ENCODE results near the gene TNFRSF25.

DNA sequence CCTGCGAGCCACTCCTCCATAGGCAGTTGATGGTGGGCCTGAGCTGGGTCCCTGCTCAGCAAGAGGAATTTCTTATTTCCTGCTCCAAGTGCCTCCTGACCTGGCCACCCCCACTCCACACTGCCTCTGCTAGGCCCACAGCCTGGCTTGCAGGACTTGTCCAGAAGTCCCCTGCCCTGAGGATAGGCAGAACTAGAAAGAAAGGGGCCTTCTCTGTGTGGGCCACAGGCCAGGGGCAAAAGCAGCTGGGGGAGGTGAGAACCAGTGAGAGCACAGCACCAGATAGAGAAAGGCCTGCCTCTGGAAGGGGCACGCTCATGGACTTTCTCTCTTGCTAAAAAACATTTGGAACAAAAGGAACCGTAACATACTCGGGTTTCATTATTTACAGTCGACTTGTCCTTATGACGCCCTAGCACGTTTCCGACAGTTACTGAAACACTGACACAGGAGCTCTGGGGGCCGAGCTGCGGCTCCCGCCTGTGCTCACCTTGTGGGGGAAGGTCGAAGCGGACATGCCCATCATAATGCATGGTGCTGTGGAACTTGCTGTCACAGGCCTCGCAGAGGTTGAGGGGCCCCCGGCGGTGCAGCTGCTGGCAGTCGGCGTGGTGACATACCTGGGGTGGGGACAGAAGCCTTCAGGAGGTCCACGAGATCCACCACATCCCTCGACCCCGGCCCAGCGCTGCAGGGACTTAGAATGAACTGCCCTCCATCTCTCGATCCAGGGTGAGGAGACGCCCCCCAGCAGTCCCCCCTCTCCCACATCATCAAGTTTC, 11.3 kb upstream of the TNFRSF25 start:
- TF ChIP-seq EZH2 (IDR thresholded peaks at IDR 0.05) = no peak
- no peak for TF ChIP-seq POLR2AphosphoS5 (IDR thresholded peaks at IDR 0.05; ENCODE audit: borderline replicate concordance, low read depth, low read length)
